Measurements from ENCODE around the gene FOXJ3.

The FOXJ3 gene

DNA sequence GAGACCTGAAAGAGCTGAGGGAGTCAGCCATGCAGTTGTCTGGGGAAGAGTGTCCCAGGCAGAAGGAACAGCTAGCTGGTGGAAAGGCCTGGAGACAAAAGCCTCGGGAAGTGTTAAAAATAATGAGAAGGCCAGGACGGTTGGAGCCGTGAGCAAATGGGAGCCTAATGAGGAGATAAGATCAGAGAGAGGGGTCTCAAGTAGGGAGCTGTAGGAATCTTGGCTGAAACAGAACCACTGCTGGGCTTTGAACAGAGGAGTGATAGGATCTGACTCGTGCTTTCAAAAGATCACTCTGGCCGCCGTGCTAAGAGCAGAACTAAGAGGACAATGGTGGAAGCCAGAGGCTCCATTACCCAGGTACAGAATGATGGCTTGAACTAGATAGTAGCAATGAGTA lies 1.9 kb upstream of the FOXJ3 start:
- DNase-seq: no peak
- intact Hi-C loops (cut with DNase I): loop anchor here (5.0 kb wide), 1 partner anchor 160 kb away; no protein-coding TSS in a partner anchor

DNA sequence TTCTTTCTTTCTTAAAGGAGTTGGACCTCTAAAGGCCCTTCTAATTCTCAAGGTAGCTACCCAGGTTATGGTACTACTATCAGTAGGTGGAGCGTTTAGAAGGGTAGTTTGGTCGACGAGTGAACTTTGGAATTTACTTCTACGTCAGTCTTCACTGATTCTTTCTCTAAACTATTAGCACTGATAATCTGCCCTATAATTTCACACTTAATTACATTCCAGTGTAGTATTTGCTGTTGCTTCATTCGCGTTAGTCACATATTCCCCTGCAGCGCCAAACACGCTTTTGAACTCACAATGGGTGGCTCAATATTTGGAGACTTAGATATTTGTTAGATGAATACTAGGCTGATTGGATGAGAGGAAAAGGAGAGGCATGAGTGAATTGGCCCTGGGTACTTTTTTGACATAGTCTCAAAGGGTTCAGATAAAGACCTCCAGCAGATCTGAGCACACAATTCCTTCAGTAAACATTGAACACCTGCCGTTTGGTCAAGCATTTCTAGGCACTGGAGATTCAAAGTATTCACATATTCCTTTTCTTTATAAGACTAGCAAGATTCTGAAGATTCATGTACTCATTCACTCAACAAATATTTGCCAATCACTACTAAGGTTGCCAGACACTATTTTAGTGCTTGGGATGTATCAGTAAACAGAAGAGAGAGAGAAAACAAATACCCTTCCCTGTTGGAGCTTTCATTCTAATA lies 929 bp upstream of the FOXJ3 start:
- peak in 1 of 42 donors; percentile 43 for DNase-seq
- intact Hi-C loops (cut with DNase I): loop anchor here (2.0 to 5.0 kb wide), 2 partner anchors 121 to 159 kb away; partner anchors contain the start of genes PPCS and ZMYND12

DNA sequence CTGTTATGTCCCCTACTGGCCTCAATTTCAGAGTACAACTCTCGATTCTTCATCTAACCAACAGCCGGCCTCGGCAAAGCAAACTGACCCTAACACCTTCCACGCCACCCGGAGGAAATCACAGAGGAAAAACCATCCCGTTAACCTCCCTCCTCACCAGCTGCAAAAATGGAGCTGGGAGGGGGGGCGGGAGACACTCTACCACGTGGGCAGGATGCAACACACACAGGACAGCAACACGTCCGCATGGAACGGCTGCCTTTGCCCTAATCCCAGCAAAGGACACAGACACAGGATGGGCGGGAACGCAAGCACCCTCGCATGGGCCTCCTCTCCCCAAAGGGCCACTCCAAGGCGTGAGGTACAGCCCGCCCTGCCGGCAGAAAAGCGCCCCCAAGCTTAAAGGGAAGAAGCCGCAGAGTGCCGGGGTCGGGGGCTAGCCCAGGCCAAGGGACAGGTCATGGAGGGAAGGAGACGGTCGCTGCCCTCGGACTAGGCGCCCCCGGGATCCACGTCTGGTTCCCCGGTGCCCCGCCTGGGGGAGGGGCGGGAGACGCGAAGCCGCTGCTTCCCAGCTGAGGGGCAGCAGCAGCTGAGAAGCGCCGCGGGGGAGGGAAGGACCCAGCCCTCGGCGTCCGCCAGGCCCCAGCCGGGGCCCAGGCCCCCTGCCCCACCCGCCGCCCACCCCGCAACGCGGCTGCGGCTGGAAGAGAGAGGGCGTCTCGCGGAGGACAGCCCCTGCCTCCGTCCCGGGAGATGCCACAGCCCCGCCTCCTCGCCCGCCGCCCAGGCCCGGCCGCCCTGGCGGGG lies 590 bp downstream of the FOXJ3 start:
- intact Hi-C loops (cut with DNase I): loop anchor here (2.0 to 5.0 kb wide), 2 partner anchors 122 to 157 kb away; partner anchors contain the start of genes PPCS and ZMYND12

DNA sequence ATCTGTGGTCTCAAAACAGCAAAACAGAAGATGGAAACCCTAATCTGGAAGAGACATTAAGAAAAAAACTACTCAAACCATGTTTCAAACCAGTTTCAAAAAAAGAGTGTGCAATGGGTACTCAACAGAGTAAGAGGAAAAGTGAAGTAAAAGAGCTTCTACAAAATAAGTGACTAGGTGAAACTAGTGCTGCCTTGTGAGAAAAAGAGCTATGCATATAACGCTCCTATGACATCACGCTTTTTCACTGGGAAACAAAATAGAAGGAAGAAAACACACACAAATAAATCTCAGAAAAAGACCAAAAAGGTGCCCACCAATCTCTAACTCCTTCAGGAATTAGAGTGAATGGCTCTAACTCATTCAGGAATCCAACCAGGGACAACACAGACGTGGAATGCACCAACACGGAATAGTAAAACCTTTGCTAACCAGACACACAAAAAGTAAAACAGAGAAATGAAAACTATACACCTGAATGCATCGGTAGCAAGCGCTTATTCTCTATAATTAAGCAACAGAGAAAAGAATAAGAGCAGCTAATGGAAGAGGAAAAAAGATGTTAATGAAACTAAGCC lies 1.3 kb downstream of the FOXJ3 start:
- DNase-seq: no peak
- intact Hi-C loops (cut with DNase I): loop anchor here (2.0 kb wide), 1 partner anchor 123 kb away; the partner anchor contains the start of genes PPCS and ZMYND12

More for the DNA sequence above, 590 bp downstream of the FOXJ3 start:
- peak; percentile 8 to 75 (median 49) for DNase-seq

DNA sequence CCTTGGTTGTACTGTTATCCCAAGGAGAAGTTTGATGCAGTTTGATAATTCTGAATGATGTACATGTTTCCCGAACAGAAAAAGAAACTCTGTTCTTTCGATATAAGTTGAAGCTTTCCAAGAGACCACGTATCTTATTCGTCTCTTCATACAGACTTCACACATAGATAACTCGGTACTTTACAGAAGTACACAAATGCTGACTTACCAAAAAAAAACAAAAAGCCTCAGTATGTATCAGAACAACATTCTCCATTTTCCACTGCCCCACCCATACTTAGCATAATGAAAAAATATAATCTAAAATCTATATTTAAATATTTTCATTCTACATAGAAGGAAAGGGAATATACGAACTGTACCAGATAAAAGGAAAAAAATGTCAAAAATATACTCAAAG lies 2.2 kb downstream of the FOXJ3 start:
- intact Hi-C loops (cut with DNase I): no loop called here

DNA sequence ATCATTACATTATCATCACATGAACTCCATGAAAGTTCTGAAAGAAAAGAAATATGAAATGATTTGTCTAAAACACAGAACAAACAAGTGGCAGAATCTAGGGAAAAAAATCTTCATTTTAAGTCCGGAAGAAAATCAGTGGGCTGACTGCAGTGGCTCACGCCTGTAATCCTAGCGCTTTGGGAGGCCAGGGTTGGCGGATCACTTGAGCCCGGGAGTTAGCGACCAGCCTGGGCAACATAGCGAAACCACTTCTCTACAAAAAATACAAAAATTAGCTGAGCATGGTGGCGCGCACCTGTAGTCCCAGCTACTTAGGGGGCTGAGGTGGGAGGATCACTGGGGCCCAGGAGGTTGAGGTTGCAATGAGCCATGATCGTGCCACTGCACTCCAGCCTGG lies 4.8 kb downstream of the FOXJ3 start:
- intact Hi-C loops (cut with DNase I): no loop called here
- no peak for DNase-seq

More for the DNA sequence above, 2.2 kb downstream of the FOXJ3 start:
- DNase-seq: no peak

DNA sequence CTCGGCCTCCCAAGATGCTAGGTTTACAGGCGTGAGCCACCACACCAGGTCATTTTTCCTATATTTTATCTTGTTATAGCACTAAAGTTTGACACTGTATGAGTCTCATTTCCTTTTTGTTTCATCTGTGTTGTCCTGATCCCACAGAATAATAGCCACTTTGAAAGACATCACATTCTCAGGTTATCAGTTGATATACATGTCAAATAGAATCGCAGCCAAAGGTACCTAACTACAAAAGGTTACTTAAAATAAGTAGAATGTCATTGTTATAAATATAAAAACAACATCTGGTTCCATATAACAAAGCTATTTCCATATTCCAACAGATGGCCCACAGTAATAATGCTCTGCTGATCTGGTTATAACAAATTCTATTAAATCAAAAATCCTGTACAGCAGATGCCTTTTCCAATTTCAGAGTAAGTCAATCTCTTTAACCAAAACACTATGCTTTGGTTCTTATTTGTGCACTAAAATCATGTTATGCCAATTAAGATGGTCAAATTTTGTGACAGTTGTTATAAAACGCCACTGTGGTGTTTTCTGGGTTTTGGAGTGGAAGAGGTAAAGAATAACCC lies 6.0 kb downstream of the FOXJ3 start:
- no peak for DNase-seq
- intact Hi-C loops (cut with DNase I): no loop called here

DNA sequence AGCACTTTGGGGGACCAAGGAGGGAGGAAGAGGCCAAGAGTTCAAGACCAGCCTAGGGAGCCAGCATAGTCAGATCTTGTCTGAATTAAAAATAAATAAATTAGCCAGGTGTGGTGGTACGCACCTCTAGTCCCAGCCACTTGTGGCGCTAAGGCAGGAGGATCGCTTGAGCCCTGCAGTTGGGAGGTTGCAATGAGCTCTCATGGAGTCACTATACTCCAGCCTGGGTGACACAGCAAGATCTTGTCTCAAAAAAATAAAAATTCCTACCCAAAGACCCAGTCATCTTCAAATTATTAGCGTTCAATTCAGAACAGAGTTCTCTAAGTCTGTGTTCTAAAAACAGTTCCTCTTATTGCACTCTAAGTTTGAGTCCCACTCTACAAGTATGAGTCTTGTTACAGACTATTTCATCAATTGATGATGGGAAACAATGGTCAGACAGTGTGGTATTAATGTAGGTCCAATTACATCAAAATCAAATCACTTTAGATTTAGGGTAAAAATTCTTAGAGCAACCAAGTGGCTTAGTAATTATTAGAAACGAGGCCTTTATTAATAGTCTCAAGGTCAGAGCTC lies 6.9 kb downstream of the FOXJ3 start:
- DNase-seq: no peak
- intact Hi-C loops (cut with DNase I): no loop called here

DNA sequence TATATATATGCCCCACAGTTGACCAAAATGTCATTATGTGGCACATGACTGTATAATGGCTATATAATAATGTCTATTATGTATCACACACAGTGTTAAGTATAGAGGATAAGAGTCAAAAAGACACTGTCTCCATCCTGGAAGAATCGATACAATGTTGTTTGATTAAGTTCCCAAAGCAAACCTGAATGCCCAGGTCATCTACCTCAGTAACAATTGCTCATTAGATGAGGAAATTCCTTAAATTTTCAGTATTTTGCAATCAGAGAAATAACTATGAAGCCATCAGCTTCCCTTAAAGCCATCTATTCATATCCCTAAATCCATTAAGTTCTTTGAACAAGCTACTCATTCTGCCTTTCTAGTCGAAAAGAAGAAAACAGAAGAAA lies 10.0 kb downstream of the FOXJ3 start:
- intact Hi-C loops (cut with DNase I): no loop called here

DNA sequence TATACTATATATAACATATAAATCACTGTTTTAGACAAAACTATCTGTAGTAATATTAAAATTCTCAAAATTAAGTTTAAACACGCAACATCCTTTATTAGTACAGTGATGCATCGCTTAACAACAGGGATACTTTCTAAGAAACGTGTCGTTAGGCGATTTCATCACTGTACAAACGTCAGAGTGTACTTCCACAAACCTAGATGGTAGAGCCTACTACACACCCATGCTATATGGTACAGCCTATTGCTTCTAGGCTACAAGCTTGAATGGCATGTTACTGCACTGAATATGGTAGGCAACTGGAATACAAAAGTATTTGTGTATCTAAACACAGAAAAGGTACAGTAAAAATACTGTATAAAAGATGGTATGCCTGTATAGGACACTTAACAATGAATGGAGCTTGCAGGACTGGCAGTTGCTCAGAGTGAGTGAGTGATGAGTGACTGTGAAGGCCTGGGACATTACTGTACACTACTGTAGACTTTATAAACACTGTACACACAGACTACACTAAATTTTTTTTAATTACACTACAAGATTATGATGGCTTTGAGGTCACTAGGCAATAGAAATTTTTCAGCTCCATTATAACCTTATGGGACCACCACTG lies 10.5 kb downstream of the FOXJ3 start:
- intact Hi-C loops (cut with DNase I): no loop called here
- DNase-seq: no peak

More for the DNA sequence above, 10.0 kb downstream of the FOXJ3 start:
- DNase-seq: no peak

DNA sequence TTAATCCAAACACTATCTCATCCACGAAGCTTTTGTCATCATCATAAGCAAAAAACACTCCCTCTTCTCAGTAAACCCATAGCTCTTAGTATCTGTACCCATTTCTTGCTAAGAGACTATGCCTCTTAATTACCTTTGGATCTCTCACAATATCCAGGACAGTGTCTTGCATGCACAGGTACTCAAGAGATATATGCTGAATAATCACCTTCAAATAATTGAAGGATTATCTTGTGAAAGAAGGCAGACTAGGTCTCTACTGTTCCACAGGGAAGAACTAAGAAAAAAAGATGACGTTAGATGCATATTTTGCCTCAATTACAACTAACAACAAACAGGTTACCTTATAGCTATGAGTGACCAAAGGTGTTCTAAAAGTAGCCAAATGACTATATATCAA lies 11.5 kb downstream of the FOXJ3 start:
- DNase-seq: no peak
- intact Hi-C loops (cut with DNase I): no loop called here

DNA sequence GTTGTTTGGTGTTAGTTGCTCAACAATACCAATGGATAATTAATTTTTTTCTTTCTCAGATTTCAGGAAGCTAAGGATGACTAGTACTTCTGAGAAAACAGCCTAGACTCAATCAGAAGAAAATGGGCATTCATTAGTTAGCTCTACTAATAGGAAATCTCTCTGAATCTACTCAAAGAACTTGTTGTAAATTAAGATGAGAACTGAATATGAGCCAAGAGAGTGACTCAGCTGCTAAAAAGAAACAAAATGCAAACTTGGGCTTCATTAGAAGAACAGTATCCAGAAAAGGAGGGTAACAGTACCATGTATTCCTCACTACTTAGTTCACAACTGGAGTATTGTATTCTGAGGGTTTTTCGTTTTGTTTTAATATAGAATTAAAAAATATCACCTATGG lies 12.5 kb downstream of the FOXJ3 start:
- DNase-seq: no peak
- intact Hi-C loops (cut with DNase I): no loop called here

DNA sequence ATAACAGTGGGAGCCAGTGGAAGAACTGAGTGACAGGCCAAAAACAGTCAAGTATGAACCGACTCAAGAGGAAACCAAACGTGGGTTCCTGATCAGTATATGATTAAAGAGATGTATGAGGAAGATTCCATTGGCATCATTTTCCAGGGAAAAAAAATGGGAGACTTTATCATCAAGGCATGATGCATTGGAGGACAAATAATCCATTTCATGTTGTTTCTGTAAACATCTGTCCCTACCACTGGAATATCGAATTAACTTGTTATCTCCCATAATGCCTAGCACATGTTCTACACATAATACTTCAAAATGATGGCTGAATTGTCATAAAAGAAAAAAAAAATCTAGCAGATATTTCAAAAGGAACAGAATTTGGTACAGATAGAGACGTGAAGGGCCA lies 13.3 kb downstream of the FOXJ3 start:
- intact Hi-C loops (cut with DNase I): no loop called here
- no peak for DNase-seq

DNA sequence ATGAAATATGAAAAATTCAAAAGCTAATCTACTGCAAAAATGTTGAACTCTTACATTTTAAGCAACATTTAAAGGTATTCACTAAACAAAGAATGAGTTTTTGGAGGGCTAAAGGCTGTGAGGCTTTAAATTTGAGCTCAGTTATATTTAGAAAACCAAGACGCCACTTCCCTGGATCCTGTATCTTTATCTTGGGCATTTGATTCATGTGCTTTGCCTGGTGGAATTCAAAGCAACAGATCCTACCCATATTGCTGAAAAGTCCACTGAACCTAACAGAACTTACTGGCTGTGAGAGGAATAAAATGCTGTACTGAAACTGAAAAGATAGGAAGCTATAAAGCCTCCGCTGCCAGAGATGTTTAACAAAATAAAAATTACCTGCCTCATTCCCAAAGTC lies 14.3 kb downstream of the FOXJ3 start:
- intact Hi-C loops (cut with DNase I): no loop called here
- DNase-seq: no peak

DNA sequence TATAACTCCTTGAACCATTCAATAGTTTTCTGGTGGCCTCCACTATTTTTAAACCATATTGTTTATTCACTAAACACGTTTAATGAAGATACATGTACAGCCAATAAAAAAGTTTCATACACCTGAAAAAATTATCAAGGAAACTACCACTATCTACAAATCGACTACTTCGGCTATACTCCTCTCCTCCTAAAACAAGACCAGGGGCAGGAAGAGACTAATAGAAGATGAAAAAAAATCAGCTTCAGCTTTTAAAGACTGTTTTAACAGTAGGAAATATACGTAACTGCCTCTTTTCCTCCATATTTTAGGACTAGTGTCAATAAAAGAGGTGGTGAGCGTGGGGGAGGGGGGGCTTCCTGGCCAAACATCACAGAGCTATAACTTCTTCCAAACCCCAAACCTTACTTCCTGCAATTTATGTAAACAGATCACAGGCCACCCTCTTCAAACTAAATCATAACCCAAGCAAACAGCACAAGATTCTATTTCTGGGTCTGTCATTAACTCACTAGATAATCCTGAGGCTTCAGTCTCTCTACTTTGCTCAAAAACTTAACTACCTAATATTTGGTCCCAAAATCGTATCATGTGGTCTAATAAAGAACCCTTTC lies 15.1 kb downstream of the FOXJ3 start:
- DNase-seq: no peak
- intact Hi-C loops (cut with DNase I): no loop called here

DNA sequence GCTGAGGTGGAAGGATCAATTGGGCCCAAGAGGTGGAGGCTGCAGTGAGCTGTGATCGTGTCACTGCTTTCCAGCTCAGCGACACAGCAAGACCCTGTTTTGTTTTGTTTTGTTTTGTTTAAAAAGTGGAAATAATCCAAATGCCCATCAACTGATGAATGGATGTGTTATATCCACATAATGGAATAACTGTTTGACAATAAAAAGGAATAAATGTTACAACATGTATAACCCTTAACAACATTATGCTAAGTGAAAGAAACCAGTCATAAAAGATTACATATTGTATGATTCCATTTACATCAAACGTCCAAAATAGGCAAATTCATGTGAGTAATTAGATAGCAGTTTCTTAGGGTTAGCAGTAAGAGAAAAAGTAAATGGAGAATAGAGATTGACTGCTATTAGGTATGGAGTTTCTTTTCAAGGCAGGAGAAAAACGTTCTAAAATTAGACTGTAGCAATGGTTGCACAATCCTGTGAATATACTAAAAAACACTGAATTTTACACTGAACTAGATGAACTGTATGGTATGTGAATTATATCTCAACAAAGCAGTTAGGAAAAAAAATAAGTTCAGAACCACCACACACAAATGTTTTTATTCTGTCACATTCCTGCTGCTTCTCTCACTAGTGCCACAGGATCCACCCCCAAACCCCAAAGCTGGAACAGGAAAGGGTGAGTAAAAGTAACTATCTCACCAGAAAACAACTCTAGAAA lies 15.7 kb downstream of the FOXJ3 start:
- intact Hi-C loops (cut with DNase I): no loop called here
- DNase-seq: peak in 1 of 42 donors; percentile 17

DNA sequence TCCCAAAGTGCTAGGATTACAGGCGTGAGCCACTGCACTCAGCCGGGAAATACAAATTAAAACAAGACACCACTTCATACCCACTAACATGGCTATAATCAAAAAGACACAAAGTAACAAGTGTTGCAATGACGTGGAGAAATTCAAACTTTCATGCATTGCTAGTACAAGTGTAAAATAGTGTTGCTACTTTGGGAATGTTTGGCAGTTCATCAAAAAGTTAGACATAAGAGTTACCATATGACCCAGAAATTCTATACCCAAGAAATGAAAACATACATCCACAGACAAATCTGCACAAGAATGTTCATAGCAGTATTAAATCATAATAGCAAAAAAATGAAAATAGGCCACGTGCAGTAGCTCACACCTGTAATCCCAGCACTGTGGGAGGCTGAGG lies 16.4 kb downstream of the FOXJ3 start:
- intact Hi-C loops (cut with DNase I): no loop called here
- DNase-seq: no peak

DNA sequence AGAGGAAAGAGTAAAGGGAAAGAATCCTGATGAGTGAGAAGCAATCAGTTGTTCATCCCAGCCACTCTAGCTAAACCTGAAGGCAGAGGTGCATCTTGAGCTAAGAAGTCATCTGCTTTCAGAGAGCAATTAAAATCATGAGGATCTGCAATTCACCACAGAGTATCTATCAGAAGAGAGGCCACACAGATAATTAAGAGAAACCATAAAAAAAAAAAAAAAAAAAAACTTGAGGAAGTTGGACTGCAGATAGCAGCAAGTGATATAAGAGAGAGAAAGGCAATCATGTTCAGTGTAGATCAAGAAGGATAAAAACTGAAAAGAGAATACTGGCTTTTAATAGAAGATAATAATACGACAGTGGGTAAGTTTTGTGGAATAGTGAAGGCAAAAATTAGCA lies 17.7 kb downstream of the FOXJ3 start:
- DNase-seq: no peak
- intact Hi-C loops (cut with DNase I): no loop called here

All from head of caudate nucleus (tissue), 42 donors.